HepG2 (cell line): Measurements from ENCODE around the gene LY6G5B. TPM values are rescaled to one million over a fixed set of nuclear protein-coding genes. Genes with fewer than 3 reads are reported as not detected.
A peak's percentile ranks its signal among the peaks of the same experiment; 100 is the strongest.

Experiments used
- ARID5B ChIP-seq: IDR thresholded peaks from 2 replicates; pipeline ENCODE4 v1.4.0; 2020; ENCODE audit warnings: mild to moderate bottlenecking, missing genetic modification reagents
- CBFB ChIP-seq: sonication (generic); formaldehyde crosslinking; IDR thresholded peaks from 2 replicates; pipeline ENCODE4 v1.4.0; 2020; ENCODE audit warnings: missing genetic modification reagents
- HBP1 ChIP-seq: IDR thresholded peaks from 2 replicates; pipeline ENCODE4 v1.6.1; 2016; ENCODE audit warnings: low read depth, control low read depth
- KDM2A ChIP-seq: sonication (generic); formaldehyde crosslinking; IDR thresholded peaks from 2 replicates; pipeline ENCODE4 v1.4.0; 2020; ENCODE audit warnings: low read depth, missing genetic modification reagents, borderline replicate concordance
- RAD21 ChIP-seq: fragments of 450-650 bp; formaldehyde crosslinking; IDR thresholded peaks from 2 replicates; pipeline ENCODE4 v1.5.0; 2020; ENCODE audit warnings: mild to moderate bottlenecking
- SOX5 ChIP-seq: IDR thresholded peaks from 2 replicates; pipeline ENCODE4 v1.6.1; 2016; ENCODE audit warnings: borderline replicate concordance
- TERF1 ChIP-seq: sonication (generic); formaldehyde crosslinking; IDR thresholded peaks from 2 replicates; pipeline ENCODE4 v1.8.0; 2022; ENCODE audit warnings: mild to moderate bottlenecking, missing genetic modification reagents, moderate library complexity
- ZFP91 ChIP-seq: sonication (generic); formaldehyde crosslinking; IDR thresholded peaks from 2 replicates; pipeline ENCODE4 v1.9.0; 2022; ENCODE audit warnings: missing genetic modification reagents, mild to moderate bottlenecking, borderline replicate concordance
- ZNF281 ChIP-seq: sonication (generic); formaldehyde crosslinking; IDR thresholded peaks from 2 replicates; pipeline ENCODE4 v1.4.0; 2020; ENCODE audit warnings: missing genetic modification reagents, borderline replicate concordance
- ZNF44 ChIP-seq: sonication (generic); formaldehyde crosslinking; IDR thresholded peaks from 2 replicates; pipeline ENCODE4 v1.5.1; 2020; ENCODE audit warnings: mild to moderate bottlenecking, missing genetic modification reagents
- ZNF501 ChIP-seq: sonication (generic); formaldehyde crosslinking; IDR thresholded peaks from 2 replicates; pipeline ENCODE4 v1.5.1; 2020; ENCODE audit warnings: mild to moderate bottlenecking, moderate library complexity, missing genetic modification reagents
- ZNF530 ChIP-seq: sonication (generic); formaldehyde crosslinking; IDR thresholded peaks from 2 replicates; pipeline ENCODE4 v1.5.0; 2020; ENCODE audit warnings: low read depth, mild to moderate bottlenecking, missing genetic modification reagents
- ZNF577 ChIP-seq: sonication (generic); formaldehyde crosslinking; IDR thresholded peaks from 2 replicates; pipeline ENCODE4 v1.4.0; 2020; ENCODE audit warnings: mild to moderate bottlenecking, low read depth, missing genetic modification reagents, borderline replicate concordance
- ZNF746 ChIP-seq: sonication (generic); formaldehyde crosslinking; IDR thresholded peaks from 2 replicates; pipeline ENCODE4 v1.8.0; 2022; ENCODE audit warnings: mild to moderate bottlenecking, missing genetic modification reagents
- ZNF788 ChIP-seq: sonication (generic); formaldehyde crosslinking; IDR thresholded peaks from 2 replicates; pipeline ENCODE4 v1.5.0; 2020; ENCODE audit warnings: mild to moderate bottlenecking, missing genetic modification reagents, borderline replicate concordance
- ZNF891 ChIP-seq: sonication (generic); formaldehyde crosslinking; IDR thresholded peaks from 2 replicates; pipeline ENCODE4 v1.5.0; 2020; ENCODE audit warnings: mild to moderate bottlenecking, missing genetic modification reagents
- polyA plus RNA-seq, 8 experiments: library from polyadenylated mRNA; depleted of rRNA in 3 of 8; stranded (reverse) in 7 of 8; unstranded in 1 of 8; fragments of >200 nt; fragmentation: Illumina TruSeq in 4 of 8; extraction: Trizol in 4 of 8; gene quantifications; 2 replicates each; pipeline versions ENCODE4 v1.2.1 to v1.2.3, GENCODE V29; 2011 to 2016; ENCODE audit warnings: low read depth in 4 of 8, missing spikeins in 1 of 8, mixed read lengths in 1 of 8; ENCODE audit not compliant: insufficient read depth in 1 of 8
- total RNA-seq, 5 experiments: library from RNA; depleted of rRNA; stranded (reverse); fragments of >200 nt; fragmentation: Illumina TruSeq; extraction: Trizol; gene quantifications; 2 replicates each; pipeline ENCODE4 v1.2.3, GENCODE V29; 2016; ENCODE audit warnings: low read depth in 1 of 5

Gene LY6G5B
- total and polyA plus RNA-seq, 2 of the 13 experiments (the other 11 are each of a cell fraction or from before 2014, with no cell fraction given): 7.8 to 15.7 TPM

GRCh38 chr6:31680226-31681134, 10.7 kb downstream of the LY6G5B start, which contains the start of gene LY6G5C (continued):
- TF ChIP-seq ARID5B: peak; percentile 34; the same call in 1 of the 2 replicates
- no peak for TF ChIP-seq ZNF530 (CRISPR knock-in tag)
- TF ChIP-seq CBFB (CRISPR knock-in tag): 0 out of 2 replicates have a peak, but pooled peaks have one; percentile 38
- peak; percentile 97 for TF ChIP-seq RAD21 (CRISPR knock-in tag)
- TF ChIP-seq KDM2A: peak; percentile 82
- TF ChIP-seq HBP1 (CRISPR knock-in tag): peak; percentile 76; the same call in 1 of the 2 replicates
- no peak for TF ChIP-seq TERF1 (CRISPR knock-in tag)
- TF ChIP-seq SOX5 (CRISPR knock-in tag): no peak
- 0 out of 2 replicates have a peak, but pooled peaks have one; percentile 24 for TF ChIP-seq ZNF891
- no peak for TF ChIP-seq ZNF577 (CRISPR knock-in tag)
- TF ChIP-seq ZFP91 (CRISPR knock-in tag): peak; percentile 57
- peak; percentile 75; the same call in 1 of the 2 replicates for TF ChIP-seq ZNF501
- TF ChIP-seq ZNF44: 0 out of 2 replicates have a peak, but pooled peaks have one; percentile 35
- TF ChIP-seq ZNF788: no peak; the same call in 1 of the 2 replicates
- TF ChIP-seq ZNF281: no peak; the same call in 1 of the 2 replicates
- TF ChIP-seq ZNF746: no peak
